Ramos (cell line): ENCODE data around the gene MUCL1.
"Not testable (repeated sequence)": the region's sequence is repeated elsewhere in the genome, so short reads cannot be mapped to it uniquely, and the experiment has no call there.

Experiments
- in situ Hi-C: fragments of 300-500 bp; cut with MboI; formaldehyde crosslinking; loops from one replicate; pipeline ENCODE4 v1.14.3; 2022; ENCODE audit warnings: low sequenced_read_pairs; ENCODE audit not compliant: unreplicated experiment

Gene MUCL1, protein sequence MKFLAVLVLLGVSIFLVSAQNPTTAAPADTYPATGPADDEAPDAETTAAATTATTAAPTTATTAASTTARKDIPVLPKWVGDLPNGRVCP

DNA sequence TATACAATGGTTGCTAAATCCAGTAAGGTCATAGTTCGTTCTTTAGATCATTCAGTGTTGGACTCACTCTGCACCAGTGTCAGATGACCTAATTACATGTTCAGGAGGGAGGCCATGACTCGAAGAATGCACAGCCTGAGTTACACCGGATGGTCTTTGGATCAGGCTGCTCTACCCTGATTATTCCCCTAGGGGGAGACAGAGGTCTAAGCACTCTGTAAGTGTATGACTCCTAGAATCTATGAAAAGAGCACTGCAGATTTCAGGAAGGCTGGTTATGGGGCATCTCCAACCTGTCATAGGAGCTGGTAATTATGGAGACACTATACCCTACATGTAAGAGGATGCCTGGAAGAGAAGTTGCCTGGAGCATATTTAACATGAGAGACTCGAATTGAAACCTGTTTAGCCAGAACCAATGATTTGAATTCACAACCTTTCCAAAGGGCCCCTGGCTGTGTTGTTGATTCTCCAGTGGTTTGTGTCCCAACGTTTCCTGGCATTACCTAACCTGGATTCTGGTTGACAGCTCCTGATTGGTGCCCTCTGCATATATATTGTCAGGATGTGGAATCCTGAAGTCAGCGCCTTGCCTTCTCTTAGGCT lies at the start of gene MUCL1:
MUCL1 (plus strand) TSS at position 584 of the 606 bp plus-strand sequence. CDS start 67 bp downstream, outside the sequence.
- in situ Hi-C loops = no loop called here

DNA sequence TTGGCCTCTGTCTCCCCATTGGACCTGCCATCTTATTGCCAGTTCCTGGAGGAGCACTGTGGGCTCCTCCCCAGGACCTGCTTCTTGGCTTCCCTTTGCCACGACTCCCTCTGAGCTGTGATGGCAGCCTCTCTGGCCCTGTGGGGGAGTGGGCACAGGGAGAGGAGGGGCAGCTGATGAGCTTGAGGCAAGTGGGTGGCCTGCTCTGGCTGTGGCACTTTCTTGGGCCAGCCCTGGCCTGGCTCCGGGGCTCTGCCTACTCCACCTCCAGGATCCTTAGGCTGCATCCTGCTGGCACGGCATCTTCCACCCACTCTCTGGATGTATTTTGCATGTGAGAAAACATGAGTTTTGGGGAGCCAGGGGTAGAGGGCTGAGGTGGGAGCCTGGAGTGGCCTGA lies 32.6 kb upstream of the MUCL1 start:
- in situ Hi-C loops = no loop called here

DNA sequence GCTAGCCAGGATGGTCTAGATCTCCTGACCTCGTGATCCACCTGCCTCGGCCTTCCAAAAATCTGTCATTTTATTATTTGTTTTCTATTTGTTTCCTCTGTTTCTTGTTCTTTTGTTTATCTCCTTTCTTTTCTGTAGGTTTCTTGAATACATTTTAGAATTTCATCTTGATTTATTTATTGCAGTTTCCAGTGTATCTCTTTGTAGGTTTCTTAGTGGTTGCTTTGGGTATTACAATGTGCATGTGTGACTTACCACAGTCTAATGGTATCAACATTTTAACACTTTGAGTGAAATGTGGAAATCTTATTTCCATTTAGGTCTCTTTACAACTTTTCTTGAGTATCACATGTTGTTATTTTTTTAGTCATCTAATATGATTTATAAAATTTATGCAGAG lies 29.9 kb upstream of the MUCL1 start:
- in situ Hi-C loops = no loop called here

DNA sequence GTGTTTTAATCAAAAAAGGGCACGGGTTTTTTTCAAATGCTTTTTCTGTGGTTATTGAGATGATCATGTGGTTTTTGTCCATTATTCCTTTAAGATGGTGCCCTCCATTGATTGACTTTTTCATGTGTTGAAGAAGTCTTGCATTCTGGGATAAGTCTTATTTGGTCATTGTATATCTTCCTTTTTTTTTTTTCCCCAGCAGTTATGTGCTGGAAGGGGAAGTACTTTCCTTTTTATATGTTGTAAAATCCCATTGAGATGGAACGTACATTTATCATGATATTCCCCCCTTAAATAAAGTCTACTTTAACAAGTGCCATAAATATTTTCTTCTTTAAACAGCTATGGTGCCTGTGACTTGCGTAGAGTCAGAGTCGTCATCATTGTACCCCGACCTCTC lies 24.8 kb upstream of the MUCL1 start:
- in situ Hi-C loops = no loop called here

DNA sequence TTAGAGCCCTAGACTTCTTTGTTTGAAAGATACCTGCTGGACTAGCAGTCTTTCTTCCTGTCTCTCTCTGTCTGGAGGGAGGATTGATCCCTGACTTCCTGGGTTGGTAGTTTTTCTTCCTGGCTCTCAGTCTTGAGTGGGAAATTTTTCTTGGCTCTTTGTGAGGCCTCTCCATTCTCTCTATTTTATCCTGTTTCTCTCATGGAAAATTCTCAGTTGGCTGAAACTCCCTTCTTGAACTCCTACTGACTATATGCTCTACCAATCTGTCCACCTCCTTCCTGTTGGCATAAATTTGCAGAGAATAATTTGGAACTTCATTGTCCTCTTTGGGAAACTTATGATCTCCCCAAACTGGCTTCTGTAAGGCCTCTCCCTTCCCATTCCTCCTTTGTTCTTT lies 24.1 kb upstream of the MUCL1 start:
- in situ Hi-C loops = no loop called here

DNA sequence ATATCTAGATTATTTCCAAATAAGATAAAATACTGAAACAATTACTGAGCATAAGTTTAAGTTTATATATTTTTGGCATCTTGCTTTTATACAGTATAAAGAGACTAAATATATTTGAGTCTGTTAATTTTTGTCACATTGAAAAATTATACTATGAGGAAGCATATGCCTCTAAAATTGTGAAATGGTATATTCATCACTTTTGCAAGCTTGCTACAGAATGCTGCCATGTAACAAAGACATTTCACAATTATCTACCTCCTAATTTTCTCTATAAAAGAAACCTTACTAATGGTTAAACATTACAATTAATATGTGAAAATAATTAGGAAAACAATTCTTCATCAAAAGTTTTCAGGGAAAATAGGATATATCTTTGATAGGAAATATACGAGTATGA lies 22.7 kb upstream of the MUCL1 start:
- in situ Hi-C loops = no loop called here

DNA sequence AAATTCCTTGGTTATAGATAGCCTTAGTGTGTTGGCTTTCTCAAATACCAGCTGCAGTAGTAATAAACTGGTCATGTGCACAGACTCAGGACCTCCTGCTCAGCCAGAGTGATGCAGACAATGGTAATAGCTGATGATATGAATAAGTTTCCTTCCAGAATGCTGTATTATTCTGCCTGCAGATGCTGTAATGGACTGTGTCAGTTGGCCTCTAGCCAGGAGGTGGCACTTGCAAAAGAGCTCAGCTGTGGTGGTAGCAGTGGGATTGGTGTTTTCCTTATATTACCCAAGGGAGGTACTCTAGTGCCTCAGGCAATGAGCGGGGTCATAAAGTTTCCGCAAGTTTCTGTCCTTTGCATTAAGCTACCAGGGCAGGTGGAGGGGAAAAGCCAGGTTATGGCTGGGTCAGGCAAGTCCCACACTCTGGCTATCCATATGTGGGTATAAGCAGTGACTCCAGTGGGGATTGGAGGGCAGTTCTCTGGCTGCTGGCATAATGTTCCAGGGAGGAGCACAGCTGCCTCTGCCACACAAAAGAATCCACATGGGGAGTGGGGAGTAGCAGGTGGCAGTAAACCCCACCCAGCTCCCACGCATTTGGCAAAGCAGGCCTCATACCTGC lies 14.0 kb upstream of the MUCL1 start:
- in situ Hi-C loops = no loop called here

DNA sequence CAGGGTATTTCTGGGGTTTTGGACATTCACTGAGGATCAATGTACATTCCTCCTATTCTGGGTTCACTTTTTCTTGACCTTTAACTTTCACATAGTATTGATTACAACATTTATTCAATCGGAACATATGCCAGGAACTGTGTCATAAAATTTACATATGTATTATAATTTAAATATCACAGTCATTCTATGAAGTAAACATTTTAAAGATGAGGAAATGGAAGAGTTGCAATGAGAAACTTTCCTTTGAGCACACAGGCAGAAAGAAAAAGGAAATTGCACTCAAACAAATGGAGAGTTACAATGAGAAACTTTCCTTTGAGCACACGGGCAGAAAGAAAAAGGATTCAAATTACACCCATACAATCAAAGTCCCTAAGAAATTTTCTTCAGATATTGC lies 3.1 kb downstream of the MUCL1 start:
- in situ Hi-C loops = loop anchor here (5.0 kb wide), 1 partner anchor 215 kb away; no protein-coding TSS in a partner anchor

DNA sequence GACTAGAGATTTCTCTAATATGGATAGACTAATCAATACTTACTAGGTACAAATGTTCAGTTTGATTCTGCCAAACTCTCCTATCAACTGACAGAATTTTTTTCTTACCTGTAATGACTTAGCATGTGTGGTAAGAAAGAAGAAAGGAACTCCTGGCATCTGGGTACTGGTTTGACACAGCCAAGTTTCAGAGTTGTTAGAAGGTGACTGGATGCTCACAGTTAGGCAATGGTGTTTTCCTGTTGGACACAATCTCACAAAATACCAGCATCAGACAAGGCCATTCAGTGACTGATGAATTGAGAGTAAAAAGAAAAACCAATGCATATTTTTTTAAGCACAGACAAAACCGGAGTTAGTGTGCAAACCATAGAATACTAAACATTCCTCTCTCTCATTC lies 4.2 kb downstream of the MUCL1 start:
- in situ Hi-C loops = loop anchor here (5.0 kb wide), 1 partner anchor 214 kb away; no protein-coding TSS in a partner anchor

DNA sequence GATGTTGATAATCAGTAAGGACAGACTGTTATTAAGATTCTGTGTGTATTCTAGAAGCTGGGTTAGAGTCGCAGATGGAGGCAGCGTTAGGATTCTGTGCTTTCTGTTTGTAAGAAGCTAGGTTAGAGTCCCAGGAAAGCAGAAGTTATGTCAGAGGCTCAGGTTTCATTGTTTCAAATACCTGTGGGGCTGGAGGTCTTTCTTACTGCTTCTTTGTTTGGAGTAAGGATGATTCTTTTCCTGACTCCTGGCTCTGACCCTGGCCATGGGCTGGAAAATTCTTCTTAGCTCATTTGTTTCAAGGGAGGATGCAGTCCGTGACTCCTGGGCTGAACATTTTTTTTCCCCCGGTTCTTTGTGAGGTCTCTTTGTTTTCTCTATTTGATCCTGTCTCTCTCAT lies 5.2 kb downstream of the MUCL1 start:
- in situ Hi-C loops = loop anchor here (5.0 kb wide), 1 partner anchor 213 kb away; no protein-coding TSS in a partner anchor

DNA sequence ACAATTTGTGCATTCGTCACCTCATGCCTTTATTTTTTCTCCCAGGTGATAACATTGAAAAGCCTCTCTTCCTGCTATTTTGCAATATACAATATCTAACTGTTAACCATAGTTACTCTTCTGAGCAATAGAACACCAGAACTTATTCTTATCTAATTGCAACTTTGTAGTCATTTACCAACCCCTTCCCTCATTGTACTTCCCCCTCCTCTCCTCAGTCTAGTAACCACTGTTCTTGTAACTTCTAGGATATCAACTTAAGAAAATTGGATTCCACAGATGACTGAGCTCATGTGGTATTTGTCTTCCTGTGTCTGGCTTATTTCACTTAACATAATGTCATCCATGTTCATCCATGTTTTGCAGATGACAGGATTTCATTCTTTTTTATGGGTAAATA lies 7.6 kb downstream of the MUCL1 start:
- in situ Hi-C loops = no loop called here

DNA sequence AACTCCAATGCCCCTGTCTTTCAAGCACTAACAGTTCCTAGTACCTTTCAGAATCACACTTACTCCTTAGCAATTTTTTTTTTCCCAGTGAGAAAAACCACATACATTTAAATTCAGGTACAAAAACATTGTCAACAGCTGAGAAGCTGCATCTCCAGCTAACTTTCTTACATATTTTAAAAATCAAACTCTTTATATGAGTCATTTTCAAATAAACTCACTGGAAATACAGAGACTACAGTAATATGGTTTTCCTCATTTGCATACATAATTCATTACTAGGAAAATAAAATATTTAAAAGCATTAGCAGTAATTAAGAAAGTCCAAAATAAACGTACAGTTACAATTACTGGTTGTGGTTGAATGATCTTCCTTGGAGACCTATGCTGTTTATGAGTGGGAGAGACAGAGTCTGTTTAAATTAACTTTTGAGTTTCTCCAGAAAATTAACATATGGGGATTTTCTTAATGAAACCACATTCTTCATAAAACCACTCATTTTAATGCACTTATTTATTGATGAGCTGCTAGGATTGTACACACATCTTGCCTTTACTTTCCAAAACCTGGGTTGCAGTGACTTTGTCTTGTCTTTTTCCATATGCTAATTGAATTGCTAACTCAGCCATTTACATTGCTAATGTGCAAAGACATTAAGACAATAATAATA lies 9.8 kb downstream of the MUCL1 start:
- in situ Hi-C loops = no loop called here

DNA sequence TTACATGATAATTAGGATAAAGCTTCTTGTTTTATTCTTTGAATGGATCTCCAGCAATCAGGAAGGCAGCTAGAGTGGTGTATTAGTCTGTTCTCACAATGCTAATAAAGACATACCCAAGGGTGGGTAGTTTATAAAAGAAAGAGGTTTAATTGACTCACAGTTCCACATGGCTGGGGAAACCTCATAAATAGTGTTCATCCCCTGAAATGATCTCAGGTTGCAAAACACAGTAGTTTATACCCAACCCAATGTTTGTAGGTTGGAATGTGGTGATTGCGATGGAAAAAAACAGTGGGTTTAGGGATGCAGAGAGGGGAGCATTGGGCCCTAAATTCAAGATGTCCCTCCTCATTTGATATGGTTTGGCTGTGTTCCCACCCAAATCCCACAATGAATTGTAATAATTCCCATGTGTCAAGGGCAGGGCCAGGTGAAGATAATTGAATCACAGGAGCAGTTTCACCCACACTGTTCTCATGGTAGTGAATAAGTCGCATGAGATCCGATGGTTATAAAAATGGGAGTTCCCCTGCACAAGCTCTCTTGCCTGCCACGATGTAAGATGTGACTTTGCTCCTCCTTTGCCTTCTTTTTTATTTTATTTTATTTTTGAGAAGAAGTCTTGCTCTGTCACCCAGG lies 11.5 kb downstream of the MUCL1 start:
- in situ Hi-C loops = no loop called here

DNA sequence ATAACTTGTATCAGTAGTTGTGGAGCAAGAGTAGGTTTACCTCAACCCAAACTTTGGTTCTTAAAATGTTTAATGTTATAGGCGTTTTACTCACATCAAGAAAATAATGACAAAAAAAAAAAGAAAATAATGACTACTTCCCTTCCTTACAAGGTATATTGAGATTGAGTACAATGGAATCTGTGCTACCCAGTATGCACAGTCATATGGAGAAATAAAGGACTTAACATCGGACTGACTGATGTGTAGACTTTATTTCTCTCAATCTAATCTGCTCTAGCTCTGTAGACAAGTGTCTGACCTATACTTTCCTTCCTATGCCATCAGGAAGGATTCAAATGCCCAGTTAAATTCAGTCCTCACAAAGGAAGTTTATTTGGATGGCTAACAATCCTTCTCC lies 14.4 kb downstream of the MUCL1 start:
- in situ Hi-C loops = no loop called here

DNA sequence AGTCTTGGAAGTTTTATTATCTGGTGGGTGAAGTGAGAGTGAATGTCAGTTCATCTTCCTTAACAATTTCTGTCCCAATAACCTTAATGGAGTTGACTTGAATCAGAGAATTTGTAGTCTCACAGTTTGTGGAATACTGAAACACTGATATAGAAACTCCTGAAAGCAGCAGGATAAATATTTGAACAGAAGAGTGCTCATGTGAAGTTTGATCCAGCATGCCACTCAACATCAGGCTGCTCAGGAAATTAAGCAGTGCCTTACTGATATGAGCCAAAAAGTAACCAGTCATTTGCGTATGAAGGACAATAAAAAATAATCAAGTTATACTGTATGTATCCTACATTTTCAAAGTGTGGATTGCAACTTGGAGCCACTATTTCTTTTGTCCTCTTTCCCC lies 15.7 kb downstream of the MUCL1 start:
- in situ Hi-C loops = no loop called here

DNA sequence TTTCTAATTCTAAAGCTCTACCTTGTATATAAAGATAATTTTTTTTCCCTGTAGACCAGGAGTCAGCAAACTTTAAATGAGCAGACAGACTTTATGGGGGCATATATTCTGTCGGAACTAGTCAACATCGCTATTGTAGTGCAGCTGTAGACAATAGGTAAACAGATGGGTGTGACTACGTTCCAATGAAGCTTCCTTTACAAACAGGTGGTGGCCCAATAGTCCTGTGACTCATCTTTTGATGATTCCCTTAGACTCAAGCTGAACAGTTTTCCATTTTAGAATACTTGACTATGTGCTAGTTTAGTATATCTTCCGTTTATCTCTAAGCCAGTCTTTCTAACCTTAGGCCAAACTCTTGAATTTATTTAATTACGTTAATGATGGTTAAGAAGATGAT lies 16.3 kb downstream of the MUCL1 start:
- in situ Hi-C loops = no loop called here

DNA sequence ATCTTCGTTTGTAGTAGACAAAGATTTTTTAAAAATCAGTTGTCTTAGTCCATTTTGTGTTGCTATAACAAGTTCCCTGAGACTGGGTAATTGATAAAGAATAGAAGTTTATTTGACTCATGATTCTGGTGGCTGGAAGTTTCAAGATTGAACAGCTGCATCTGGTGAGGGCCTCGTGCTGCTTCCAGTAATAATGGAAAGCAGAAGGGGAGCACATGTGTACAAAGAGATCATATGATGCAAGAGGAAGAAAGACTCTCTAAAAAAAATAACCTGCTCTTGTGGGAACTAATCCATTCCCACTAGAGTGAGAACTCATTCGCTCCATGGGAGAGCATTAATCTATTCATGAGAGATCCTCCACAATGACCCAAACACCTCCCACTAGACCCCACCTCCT lies 24.8 kb downstream of the MUCL1 start:
- in situ Hi-C loops = no loop called here

DNA sequence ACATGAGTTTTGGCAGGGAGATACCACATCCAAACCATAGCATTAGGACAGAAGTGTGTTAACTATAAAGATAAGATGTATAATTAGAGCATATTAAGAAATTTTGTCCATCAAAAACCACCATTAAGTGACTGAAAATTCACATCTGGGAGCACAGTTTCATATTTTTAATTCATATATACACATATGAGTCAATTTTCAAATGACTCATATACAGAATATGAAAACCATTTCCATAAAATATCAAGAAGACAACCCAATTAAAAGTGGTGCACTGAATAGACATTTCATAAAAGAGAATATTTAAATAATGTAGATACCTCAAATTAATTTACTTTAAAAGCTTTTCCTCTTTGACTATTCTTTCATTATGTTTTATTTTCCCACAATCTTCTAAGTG lies 25.3 kb downstream of the MUCL1 start:
- in situ Hi-C loops = no loop called here

DNA sequence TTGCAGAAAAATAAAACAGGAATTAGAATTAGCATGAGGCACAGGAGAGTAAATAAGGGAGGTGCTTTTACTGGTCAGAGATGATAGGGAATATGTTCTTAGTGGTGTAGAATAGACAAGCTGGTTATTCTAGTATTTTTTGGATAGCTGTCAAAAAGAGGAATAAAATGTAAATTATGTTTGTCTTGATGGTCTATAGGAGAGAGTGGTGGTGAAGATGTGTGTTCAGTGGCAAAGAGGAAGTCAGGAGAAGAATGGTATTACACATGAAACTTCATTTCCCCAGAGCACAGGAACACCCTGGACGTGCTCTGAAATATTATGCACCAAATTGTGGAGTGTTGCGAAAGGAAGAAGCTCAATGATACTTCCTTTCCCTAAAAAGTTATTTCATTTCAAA lies 27.8 kb downstream of the MUCL1 start:
- in situ Hi-C loops = no loop called here

DNA sequence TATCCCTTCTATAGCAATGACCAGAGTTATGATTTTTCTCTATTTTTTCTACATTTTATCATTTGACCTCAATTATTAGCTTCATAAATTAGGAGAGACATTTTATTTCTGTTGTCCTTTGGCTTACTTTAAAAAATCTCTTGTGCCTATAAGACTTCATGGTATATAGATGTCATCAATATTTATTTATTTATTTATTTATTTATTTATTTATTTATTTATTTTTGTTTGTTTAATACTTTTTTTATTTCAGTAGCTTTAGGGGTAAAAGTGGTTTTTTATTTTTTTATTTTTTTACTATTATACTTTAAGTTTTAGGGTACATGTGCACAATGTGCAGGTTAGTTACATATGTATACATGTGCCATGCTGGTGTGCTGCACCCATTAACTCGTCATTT lies 28.3 kb downstream of the MUCL1 start:
- in situ Hi-C loops = not testable (repeated sequence)

DNA sequence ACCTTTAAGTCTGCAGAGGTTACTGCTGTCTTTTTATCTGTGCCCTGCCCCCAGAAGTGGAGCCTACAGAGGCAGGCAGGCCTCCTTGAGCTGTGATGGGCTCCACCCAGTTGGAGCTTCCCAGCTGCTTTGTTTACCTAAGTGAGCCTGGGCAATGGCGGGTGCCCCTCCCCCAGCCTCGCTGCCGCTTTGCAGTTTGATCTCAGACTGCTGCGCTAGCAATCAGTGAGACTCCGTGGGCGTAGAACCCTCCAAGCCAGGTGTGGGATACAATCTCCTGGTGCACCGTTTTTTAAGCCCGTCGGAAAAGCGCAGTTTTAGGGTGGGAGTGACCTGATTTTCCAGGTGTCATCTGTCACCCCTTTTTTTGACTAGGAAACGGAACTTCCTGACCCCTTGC lies 34.1 kb downstream of the MUCL1 start:
- in situ Hi-C loops = not testable (repeated sequence)
